Muscle of leg (tissue), 11 donors: Measurements from ENCODE around the gene NR3C2. TPM values are rescaled to one million over a fixed set of nuclear protein-coding genes. Genes with fewer than 3 reads are reported as not detected.
A peak's percentile ranks its signal among the peaks of the same experiment; 100 is the strongest.

Source experiments
- DNase-seq: peaks from one replicate; pipeline ENCODE4 v3.0.0; 2013
- H3K27ac ChIP-seq: one replicate; pipeline ENCODE4 v1.5.1; 2013; ENCODE audit warnings: mild to moderate bottlenecking, low read length, control low read depth
- H3K27me3 ChIP-seq: one replicate; pipeline ENCODE4 v1.6.1; 2013; ENCODE audit warnings: low read length; ENCODE audit not compliant: control insufficient read depth, insufficient read depth
- H3K36me3 ChIP-seq: one replicate; pipeline ENCODE4 v1.6.1; 2013; ENCODE audit warnings: low read length; ENCODE audit not compliant: control insufficient read depth, insufficient read depth
- H3K4me1 ChIP-seq: one replicate; pipeline ENCODE4 v1.6.1; 2013; ENCODE audit warnings: low read length; ENCODE audit not compliant: control insufficient read depth, insufficient read depth
- H3K4me3 ChIP-seq: one replicate; pipeline ENCODE4 v1.5.1; 2013; ENCODE audit warnings: low read length, control low read depth
- H3K9me3 ChIP-seq: replicated peaks from 2 replicates; pipeline ENCODE4 v1.6.1; 2013; ENCODE audit warnings: low read depth, low read length; ENCODE audit not compliant: control insufficient read depth
- WGBS: methylation state at CpG from one replicate; pipeline ENCODE4 v1.1.5; 2013; ENCODE audit warnings: missing lambda C conversion rate; ENCODE audit not compliant: insufficient coverage; 5-methylcytosine and 5-hydroxymethylcytosine counted together
- polyA plus RNA-seq, 8 donors: library from polyadenylated mRNA; unstranded; fragments of 120-200 nt; gene quantifications; one replicate each; pipeline versions ENCODE4 v1.2.1 to v1.2.3, GENCODE V29; 2013; ENCODE audit warnings: inconsistent platforms in 1 of 8, low replicate concordance in 1 of 8; ENCODE audit not compliant: insufficient read length in 8 of 8, insufficient read depth in 1 of 8
- total RNA-seq: library from RNA; stranded (reverse); fragments of 120-200 nt; gene quantifications from one replicate; pipeline ENCODE4 v1.2.4, GENCODE V29; 2013

Gene NR3C2
- total and polyA plus RNA-seq, 9 donors: 9.2 to 14.7 (median 12.2) TPM

- Histone ChIP-seq H3K9me3 (no peaks in the 10 kb centered on the region), H3K27me3 (no peaks in the 10 kb centered on the region), H3K4me3 (no peak overlapping the region), H3K27ac (peak overlapping the region; percentile 62), H3K36me3 (peaks cover 7% of the 10 kb centered on the region), H3K4me1 (peaks cover 7% of the 10 kb centered on the region)
- 75% methylated on average over 9 of the region's 9 CpGs for WGBS
- peak; percentile 77 for DNase-seq
Observed at GRCh38 chr4:148044089-148044911, 397.9 kb downstream of the NR3C2 start.

- no peak overlapping the region for H3K4me3 ChIP-seq
- peaks cover 7% of the 10 kb centered on the region for H3K4me1 ChIP-seq
- no peak for DNase-seq
- H3K36me3 ChIP-seq: peaks cover under 1% of the 10 kb centered on the region
- H3K27ac ChIP-seq: no peak overlapping the region
- 61% methylated on average over 7 of the region's 7 CpGs for WGBS
- no peaks in the 10 kb centered on the region for H3K9me3 ChIP-seq
- no peaks in the 10 kb centered on the region for H3K27me3 ChIP-seq
Observed at GRCh38 chr4:148041606-148042329, 400.4 kb downstream of the NR3C2 start.

GRCh38 chr4:148034813-148035212 lies 407.4 kb downstream of the NR3C2 start:
- H3K4me3 ChIP-seq: no peak overlapping the region
- no CpG with 5 or more reads among the region's 1 CpG for WGBS
- H3K4me1 ChIP-seq: peaks cover 4% of the 10 kb centered on the region
- H3K27ac ChIP-seq: no peak overlapping the region
- peak; percentile 39 for DNase-seq
- no peaks in the 10 kb centered on the region for H3K36me3 ChIP-seq
- no peaks in the 10 kb centered on the region for H3K27me3 ChIP-seq
- H3K9me3 ChIP-seq: no peaks in the 10 kb centered on the region

- WGBS: 33% methylated on average over 1 of the region's 2 CpGs
- H3K36me3 ChIP-seq: no peaks in the 10 kb centered on the region
- peaks cover 5% of the 10 kb centered on the region for H3K9me3 ChIP-seq
- DNase-seq: peak; percentile 30
- no peaks in the 10 kb centered on the region for H3K27me3 ChIP-seq
- H3K27ac ChIP-seq: no peak overlapping the region
- H3K4me3 ChIP-seq: no peak overlapping the region
- H3K4me1 ChIP-seq: peaks cover under 1% of the 10 kb centered on the region
Observed at GRCh38 chr4:148030193-148030873, 411.9 kb downstream of the NR3C2 start.

- Histone ChIP-seq H3K9me3 (peaks cover 5% of the 10 kb centered on the region), H3K27ac (no peak overlapping the region)
- WGBS: no CpG with 5 or more reads among the region's 3 CpGs
Observed at GRCh38 chr4:148029781-148030180, 412.4 kb downstream of the NR3C2 start.

More at GRCh38 chr4:148029781-148030180, 412.4 kb downstream of the NR3C2 start:
- Histone ChIP-seq H3K4me1 (no peaks in the 10 kb centered on the region), H3K4me3 (no peak overlapping the region), H3K36me3 (no peaks in the 10 kb centered on the region), H3K27me3 (no peaks in the 10 kb centered on the region)
- DNase-seq: no peak
